Measurements from ENCODE around the gene GZF1.
"Not testable (repeated sequence)": the region's sequence is repeated elsewhere in the genome, so short reads cannot be mapped to it uniquely, and the experiment has no call there.

The GZF1 gene

GRCh38 chr20:23343590-23343989, 18.4 kb upstream of the GZF1 start:
- DNase-seq = no peak

- no peak for DNase-seq
Observed at GRCh38 chr20:23344336-23344735, 17.6 kb upstream of the GZF1 start.

GRCh38 chr20:23346002-23346401, 16.0 kb upstream of the GZF1 start:
- DNase-seq = no peak

- no peak for DNase-seq
Observed at GRCh38 chr20:23347791-23348190, 14.2 kb upstream of the GZF1 start.

- DNase-seq = not testable (repeated sequence)
Observed at GRCh38 chr20:23348510-23348909, 13.5 kb upstream of the GZF1 start.

- DNase-seq = no peak
Observed at GRCh38 chr20:23349338-23350195, 12.4 kb upstream of the GZF1 start.

- DNase-seq = peak; percentile 98
Observed at GRCh38 chr20:23350196-23350903, 11.6 kb upstream of the GZF1 start, which contains the start of gene NXT1. NXT1 (plus strand) TSS chr20:23350791; CDS start chr20:23354042, 3,251 bp downstream.

GRCh38 chr20:23350904-23351838, 10.8 kb upstream of the GZF1 start:
- DNase-seq = peak; percentile 72

- no peak for DNase-seq
Observed at GRCh38 chr20:23356203-23356602, 5.8 kb upstream of the GZF1 start.

- peak; percentile 90 for DNase-seq
Observed at GRCh38 chr20:23357767-23358562, 4.0 kb upstream of the GZF1 start.

GRCh38 chr20:23358563-23358906, 3.4 kb upstream of the GZF1 start:
- no peak for DNase-seq

- DNase-seq = no peak
Observed at GRCh38 chr20:23358923-23359593, 2.9 kb upstream of the GZF1 start.

GRCh38 chr20:23360531-23360930, 1.5 kb upstream of the GZF1 start:
- no peak for DNase-seq

- no peak for DNase-seq
Observed at GRCh38 chr20:23361119-23361475, 885 bp upstream of the GZF1 start.

GRCh38 chr20:23362392-23363256, 642 bp downstream of the GZF1 start:
- no peak for DNase-seq

- DNase-seq = no peak
Observed at GRCh38 chr20:23363257-23363649, 1.3 kb downstream of the GZF1 start.

- no peak for DNase-seq
Observed at GRCh38 chr20:23365390-23366165, 3.6 kb downstream of the GZF1 start.

GRCh38 chr20:23366384-23366783, 4.4 kb downstream of the GZF1 start:
- DNase-seq = no peak

GRCh38 chr20:23367770-23368169, 5.8 kb downstream of the GZF1 start:
- DNase-seq = no peak
